ENCODE measurements around the gene SHC4. TPM values are rescaled to one million over a fixed set of nuclear protein-coding genes. Genes with fewer than 3 reads are reported as not detected.

Gene SHC4
- polyA plus RNA-seq, 1 donor (not counting 4 experiments of a cell fraction or from before 2014, with no cell fraction given) = 0.94 TPM

GRCh38 chr15:48904758-48905157 is 59.0 kb downstream of the SHC4 start:
- Histone ChIP-seq H3K27me3 (ENCODE audit: control insufficient read depth, extremely low read depth, insufficient read depth, low read length) (no peaks in the 10 kb centered on the region), H2AFZ (ENCODE audit: control insufficient read depth, low read length) (no peak overlapping the region), H3K9me1 (ENCODE audit: control insufficient read depth, extremely low read depth, insufficient read depth, low read length) (no peaks in the 10 kb centered on the region), H3K4me2 (ENCODE audit: control insufficient read depth, extremely low read depth, insufficient read depth, low read depth, low read length) (no peak overlapping the region), H3K4me3 (ENCODE audit: control insufficient read depth in 2 of 3, extremely low read depth in 1 of 3, insufficient read depth in 2 of 3, low read depth in 1 of 3, low read length in 3 of 3) (no peak overlapping the region), H3K9ac (ENCODE audit: control insufficient read depth, extremely low read depth, insufficient read depth, low read length) (no peak overlapping the region), H3K4me1 (ENCODE audit: control insufficient read depth, extremely low read depth, insufficient read depth, low read length) (no peaks in the 10 kb centered on the region), H4K20me1 (ENCODE audit: control insufficient read depth, extremely low read depth, insufficient read depth, low read length) (no peaks in the 10 kb centered on the region), H3K9me3 (ENCODE audit: control insufficient read depth, low read depth, low read length) (no peaks in the 10 kb centered on the region), H3K36me3 (ENCODE audit: control insufficient read depth in 2 of 2, extremely low read depth in 1 of 2, insufficient read depth in 2 of 2, low read length in 2 of 2) (no peaks in the 10 kb centered on the region), H3K79me2 (ENCODE audit: control insufficient read depth, insufficient read depth, low read length) (no peaks in the 10 kb centered on the region), H3K27ac (ENCODE audit: control insufficient read depth, insufficient read depth, low read length) (no peak overlapping the region)
- dilution Hi-C loops (cut with MboI; ENCODE audit: extremely low pct_ligation_motif_present, low sequenced_read_pairs) = no loop called here
- DNase-seq (ENCODE audit: low read depth, low spot score) = no peak
- TF ChIP-seq CTCF (optimal IDR thresholded peaks at IDR 0.05 in 1 of 3, IDR thresholded peaks at IDR 0.05 in 1 of 3, conservative IDR thresholded peaks at IDR 0.05 in 1 of 3; ENCODE audit: extremely low read depth in 1 of 3, insufficient read depth in 2 of 3, low read length in 3 of 3) (no peak), EZH2 (IDR thresholded peaks at IDR 0.05; ENCODE audit: low read length) (no peak)
- no peak for FAIRE-seq

- no peak overlapping the region for H2AFZ ChIP-seq (ENCODE audit: control insufficient read depth, low read length)
- no peak overlapping the region for H3K4me3 ChIP-seq (ENCODE audit: control insufficient read depth in 2 of 3, extremely low read depth in 1 of 3, insufficient read depth in 2 of 3, low read depth in 1 of 3, low read length in 3 of 3)
- TF ChIP-seq EZH2 (IDR thresholded peaks at IDR 0.05; ENCODE audit: low read length) (no peak), CTCF (optimal IDR thresholded peaks at IDR 0.05 in 1 of 3, IDR thresholded peaks at IDR 0.05 in 1 of 3, conservative IDR thresholded peaks at IDR 0.05 in 1 of 3; ENCODE audit: extremely low read depth in 1 of 3, insufficient read depth in 2 of 3, low read length in 3 of 3) (no peak)
- no peak for DNase-seq (ENCODE audit: low read depth, low spot score)
- H3K27me3 ChIP-seq (ENCODE audit: control insufficient read depth, extremely low read depth, insufficient read depth, low read length) = peaks cover 7% of the 10 kb centered on the region
- no peaks in the 10 kb centered on the region for H3K4me1 ChIP-seq (ENCODE audit: control insufficient read depth, extremely low read depth, insufficient read depth, low read length)
- no peaks in the 10 kb centered on the region for H3K9me1 ChIP-seq (ENCODE audit: control insufficient read depth, extremely low read depth, insufficient read depth, low read length)
- no peak overlapping the region for H3K4me2 ChIP-seq (ENCODE audit: control insufficient read depth, extremely low read depth, insufficient read depth, low read depth, low read length)
- H4K20me1 ChIP-seq (ENCODE audit: control insufficient read depth, extremely low read depth, insufficient read depth, low read length) = no peaks in the 10 kb centered on the region
- dilution Hi-C loops (cut with MboI; ENCODE audit: extremely low pct_ligation_motif_present, low sequenced_read_pairs) = no loop called here
- H3K9me3 ChIP-seq (ENCODE audit: control insufficient read depth, low read depth, low read length) = no peaks in the 10 kb centered on the region
- no peak overlapping the region for H3K27ac ChIP-seq (ENCODE audit: control insufficient read depth, insufficient read depth, low read length)
- no peak overlapping the region for H3K9ac ChIP-seq (ENCODE audit: control insufficient read depth, extremely low read depth, insufficient read depth, low read length)
- FAIRE-seq = no peak
- H3K36me3 ChIP-seq (ENCODE audit: control insufficient read depth in 2 of 2, extremely low read depth in 1 of 2, insufficient read depth in 2 of 2, low read length in 2 of 2) = no peaks in the 10 kb centered on the region
- H3K79me2 ChIP-seq (ENCODE audit: control insufficient read depth, insufficient read depth, low read length) = no peaks in the 10 kb centered on the region
These were observed 63.9 kb downstream of the SHC4 start for GRCh38 chr15:48899793-48900192.
